Karpas-422 (cell line): ENCODE data around the gene LRRC1. TPM values are rescaled to one million over a fixed set of nuclear protein-coding genes. Genes with fewer than 3 reads are reported as not detected.

Experiments
- DNase-seq: peaks from one replicate; pipeline ENCODE4 v3.0.0-alpha.2; 2015
- H2AFZ ChIP-seq: fragments of 200-600 bp; sonication (generic); 2 replicates; pipeline ENCODE4 v1.6.1; 2014; ENCODE audit warnings: antibody characterized with exemption, low read length, mixed read lengths
- H3K27ac ChIP-seq: fragments of 200-600 bp; sonication (generic); 2 replicates; pipeline ENCODE4 v1.5.1; 2014; ENCODE audit warnings: mild to moderate bottlenecking, low read length, moderate library complexity
- H3K27me3 ChIP-seq: fragments of 200-600 bp; sonication (generic); 2 replicates; pipeline ENCODE4 v1.6.1; 2014; ENCODE audit warnings: low read length, mixed read lengths
- H3K36me3 ChIP-seq: fragments of 200-600 bp; sonication (generic); 2 replicates; pipeline ENCODE4 v1.6.1; 2014; ENCODE audit warnings: low read length, mixed read lengths; ENCODE audit not compliant: insufficient read depth
- H3K4me1 ChIP-seq: fragments of 200-600 bp; sonication (generic); 2 replicates; pipeline ENCODE4 v1.6.1; 2014; ENCODE audit warnings: mild to moderate bottlenecking, low read length, mixed read lengths
- H3K4me2 ChIP-seq: fragments of 200-600 bp; sonication (generic); 2 replicates; pipeline ENCODE4 v1.6.1; 2014; ENCODE audit warnings: low read length, low read depth, mild to moderate bottlenecking; ENCODE audit not compliant: poor library complexity, severe bottlenecking
- H3K4me3 ChIP-seq: fragments of 200-600 bp; sonication (generic); 2 replicates; pipeline ENCODE4 v1.5.1; 2014; ENCODE audit warnings: mild to moderate bottlenecking, antibody characterized with exemption, low read length, mixed read lengths
- H3K79me2 ChIP-seq: fragments of 200-600 bp; sonication (generic); 2 replicates; pipeline ENCODE4 v1.6.1; 2014; ENCODE audit warnings: mild to moderate bottlenecking, low read length, mixed read lengths
- H3K9ac ChIP-seq: fragments of 200-600 bp; sonication (generic); 2 replicates; pipeline ENCODE4 v1.6.0; 2014; ENCODE audit warnings: low read length
- H3K9me2 ChIP-seq: fragments of 200-600 bp; sonication (generic), shearing (Covaris generic); replicated peaks from 2 replicates; pipeline ENCODE4 v1.6.0; 2014; ENCODE audit warnings: mild to moderate bottlenecking, low read length, moderate library complexity; ENCODE audit not compliant: insufficient read depth
- H3K9me3 ChIP-seq: fragments of 300-700, 200-600 bp; sonication (generic); 2 replicates; pipeline ENCODE4 v1.6.1; 2014; ENCODE audit warnings: low read length, mixed read lengths
- H4K20me1 ChIP-seq: fragments of 200-600 bp; sonication (generic); 2 replicates; pipeline ENCODE4 v1.6.1; 2014; ENCODE audit warnings: mild to moderate bottlenecking, antibody characterized with exemption, low read length, low read depth; ENCODE audit not compliant: insufficient read depth
- total RNA-seq: library from RNA; depleted of rRNA; stranded (reverse); fragments of >200 nt; shearing (Covaris generic); gene quantifications from 2 replicates; pipeline ENCODE4 v1.2.3, GENCODE V29; 2014; ENCODE audit warnings: low replicate concordance; rRNA removed

LRRC1 gene
- total RNA-seq, 1 experiment from 2014 or later = 0.15 TPM

GRCh38 chr6:53960311-53960710 is 165.5 kb downstream of the LRRC1 start:
- H3K9me3 ChIP-seq = no peaks in the 10 kb centered on the region
- no peak overlapping the region for H3K4me3 ChIP-seq
- H3K9me2 ChIP-seq = no peaks in the 10 kb centered on the region
- no peak overlapping the region for H3K9ac ChIP-seq
- H3K27me3 ChIP-seq = no peaks in the 10 kb centered on the region
- no peaks in the 10 kb centered on the region for H3K36me3 ChIP-seq
- no peaks in the 10 kb centered on the region for H4K20me1 ChIP-seq
- no peak overlapping the region for H2AFZ ChIP-seq
- H3K27ac ChIP-seq = no peak overlapping the region
- H3K4me1 ChIP-seq = no peaks in the 10 kb centered on the region
- DNase-seq = no peak
- no peak overlapping the region for H3K4me2 ChIP-seq
- H3K79me2 ChIP-seq = no peaks in the 10 kb centered on the region

- H3K27ac ChIP-seq = no peak overlapping the region
- no peak overlapping the region for H2AFZ ChIP-seq
- no peak for DNase-seq
- no peaks in the 10 kb centered on the region for H4K20me1 ChIP-seq
- no peak overlapping the region for H3K4me3 ChIP-seq
- no peaks in the 10 kb centered on the region for H3K9me3 ChIP-seq
- H3K9me2 ChIP-seq = no peaks in the 10 kb centered on the region
- no peaks in the 10 kb centered on the region for H3K36me3 ChIP-seq
- no peaks in the 10 kb centered on the region for H3K79me2 ChIP-seq
- no peak overlapping the region for H3K9ac ChIP-seq
- H3K27me3 ChIP-seq = no peaks in the 10 kb centered on the region
- H3K4me1 ChIP-seq = no peaks in the 10 kb centered on the region
- no peak overlapping the region for H3K4me2 ChIP-seq
These were observed 167.0 kb downstream of the LRRC1 start for GRCh38 chr6:53961679-53962370.

GRCh38 chr6:53962646-53963045 is 167.8 kb downstream of the LRRC1 start:
- no peaks in the 10 kb centered on the region for H3K36me3 ChIP-seq
- no peak for DNase-seq
- H3K4me2 ChIP-seq = no peak overlapping the region
- H3K27ac ChIP-seq = no peak overlapping the region
- H3K79me2 ChIP-seq = no peaks in the 10 kb centered on the region
- no peak overlapping the region for H3K9ac ChIP-seq
- H3K27me3 ChIP-seq = no peaks in the 10 kb centered on the region
- H3K9me3 ChIP-seq = no peaks in the 10 kb centered on the region
- no peaks in the 10 kb centered on the region for H3K9me2 ChIP-seq
- no peaks in the 10 kb centered on the region for H4K20me1 ChIP-seq
- no peak overlapping the region for H3K4me3 ChIP-seq
- H2AFZ ChIP-seq = no peak overlapping the region
- H3K4me1 ChIP-seq = no peaks in the 10 kb centered on the region

- Histone ChIP-seq H2AFZ (no peak overlapping the region), H3K36me3 (no peaks in the 10 kb centered on the region), H3K27ac (no peak overlapping the region)
These were observed 172.6 kb downstream of the LRRC1 start for GRCh38 chr6:53967415-53967814.

More at GRCh38 chr6:53967415-53967814, 172.6 kb downstream of the LRRC1 start:
- H3K9me2 ChIP-seq = no peaks in the 10 kb centered on the region
- H3K4me1 ChIP-seq = no peaks in the 10 kb centered on the region
- H3K9me3 ChIP-seq = no peaks in the 10 kb centered on the region
- H3K4me2 ChIP-seq = no peak overlapping the region
- H3K9ac ChIP-seq = no peak overlapping the region
- H3K4me3 ChIP-seq = no peak overlapping the region
- no peaks in the 10 kb centered on the region for H3K27me3 ChIP-seq
- H3K79me2 ChIP-seq = no peaks in the 10 kb centered on the region
- no peak for DNase-seq
- H4K20me1 ChIP-seq = no peaks in the 10 kb centered on the region

Other genes with a start within 250 kb of the LRRC1 start
- 11.6 and 20.3 TPM in 2 replicates for gene GCLC, start 249.9 kb upstream of the LRRC1 start, total RNA-seq
- not detected in 2 replicates for gene KLHL31, start 129.2 kb upstream of the LRRC1 start, total RNA-seq